Effector CD4-positive, alpha-beta T cell (primary cell): Measurements from ENCODE around the gene ST8SIA5.

Source experiments
- DNase-seq: peaks from one replicate; pipeline ENCODE4 v3.0.0-alpha.2; 2020

Gene ST8SIA5

DNA sequence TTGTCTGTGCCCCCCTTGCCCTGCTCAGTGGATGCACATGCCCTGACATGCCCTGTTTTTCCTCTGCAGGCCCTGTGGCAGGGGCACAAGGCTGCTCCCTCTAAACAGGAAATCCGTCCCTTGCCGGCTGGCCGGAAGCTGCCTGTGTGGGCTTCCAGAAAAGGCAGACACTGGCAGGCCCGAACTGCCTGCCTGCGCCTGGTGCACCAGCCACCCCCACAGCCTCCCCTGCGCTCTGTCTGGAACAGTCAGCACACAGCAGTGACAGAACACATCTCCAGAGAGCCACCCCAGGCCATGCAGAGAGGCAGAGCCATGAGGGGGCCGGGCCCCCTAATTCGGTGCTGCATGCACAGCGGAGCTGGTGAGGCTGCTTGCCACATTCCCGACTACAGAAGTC lies 133.3 kb downstream of the ST8SIA5 start:
- no peak for DNase-seq

DNA sequence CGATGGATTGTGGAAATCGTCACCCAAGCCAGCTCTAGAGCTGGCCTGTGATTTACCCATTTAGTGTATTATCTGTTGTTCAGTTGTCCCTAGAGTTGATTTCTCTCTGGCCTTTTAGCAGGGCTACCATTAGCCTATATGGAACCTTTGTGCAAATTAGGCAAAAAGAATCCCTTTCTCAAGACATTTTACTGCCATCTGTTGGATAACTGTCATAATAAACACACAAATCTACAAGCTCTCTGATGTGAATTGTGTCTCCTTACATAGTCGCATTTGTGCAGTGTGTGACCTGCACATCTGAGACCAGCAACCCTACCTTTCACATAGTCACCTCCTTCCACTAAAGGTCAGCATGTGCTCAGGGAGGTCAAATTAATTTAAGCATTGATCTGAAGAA lies 133.9 kb downstream of the ST8SIA5 start:
- DNase-seq = no peak

DNA sequence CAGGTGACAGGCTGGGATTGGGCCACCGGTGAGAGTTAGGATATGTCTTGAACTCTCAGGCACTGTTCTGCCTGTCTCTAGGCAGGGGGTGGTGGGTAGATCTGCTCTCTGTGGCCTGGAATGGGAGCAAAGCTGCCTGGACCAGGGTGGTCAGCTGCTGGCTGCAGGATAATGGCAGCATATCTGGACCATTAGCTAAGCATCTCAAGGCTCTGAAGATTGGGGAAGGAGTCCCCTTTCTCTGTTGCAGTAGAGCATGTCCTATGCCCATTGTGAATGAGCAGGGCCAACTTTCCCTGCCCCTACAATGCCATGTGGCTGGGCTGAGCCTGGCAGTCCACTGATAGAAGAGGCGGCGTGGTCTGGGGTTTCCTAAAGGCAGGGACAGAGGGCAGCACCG lies 134.4 kb downstream of the ST8SIA5 start:
- DNase-seq = no peak

DNA sequence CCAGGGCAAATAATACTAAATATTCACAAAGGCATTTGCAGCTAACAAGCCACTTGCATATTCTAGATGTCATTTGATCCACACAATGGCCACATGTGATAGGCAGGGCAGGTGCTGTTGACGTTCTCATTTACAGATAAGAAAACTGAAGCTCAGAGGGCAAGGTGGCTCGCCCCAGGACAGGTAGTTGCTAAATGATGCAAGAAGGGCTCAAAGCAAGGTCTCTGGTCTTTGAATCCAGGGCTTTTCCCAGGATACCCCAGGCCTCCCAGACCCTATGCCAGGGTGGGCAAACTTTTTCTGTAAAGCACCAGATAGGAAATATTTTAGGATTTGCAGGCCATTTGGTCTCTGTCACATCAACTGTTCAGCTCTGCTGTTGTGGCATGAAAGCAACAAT lies 135.0 kb downstream of the ST8SIA5 start:
- DNase-seq = no peak

DNA sequence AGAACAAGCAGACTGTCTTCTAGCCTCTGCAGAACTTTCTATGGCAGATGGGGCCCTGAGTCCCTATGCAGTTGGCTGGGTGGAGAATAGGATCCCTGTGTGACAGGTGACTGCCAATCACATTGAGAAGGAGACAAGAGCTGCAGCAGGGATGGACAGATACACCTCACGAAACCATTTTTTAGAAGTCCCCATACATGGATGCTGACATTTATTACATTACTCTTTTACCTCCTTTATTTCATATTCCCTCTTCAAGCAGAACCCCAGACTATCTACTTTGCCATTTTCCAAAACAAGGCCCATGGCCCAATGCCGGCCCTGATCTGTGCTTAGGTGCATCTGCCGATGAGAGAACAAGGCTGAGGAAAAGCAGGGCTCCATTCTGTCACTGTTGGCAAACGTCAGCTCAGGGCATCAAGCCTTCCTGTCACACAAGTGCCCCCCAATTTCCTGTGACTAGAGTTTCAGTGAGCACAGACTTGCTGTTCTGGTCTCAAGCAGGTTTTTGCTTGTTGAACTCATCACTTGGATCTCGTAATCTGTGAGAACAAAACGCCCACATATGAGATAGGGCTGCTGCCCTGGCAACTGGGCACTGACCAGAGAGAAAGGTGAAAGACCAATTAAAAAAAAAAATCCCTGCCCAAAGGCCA lies 135.6 kb downstream of the ST8SIA5 start:
- DNase-seq = no peak

DNA sequence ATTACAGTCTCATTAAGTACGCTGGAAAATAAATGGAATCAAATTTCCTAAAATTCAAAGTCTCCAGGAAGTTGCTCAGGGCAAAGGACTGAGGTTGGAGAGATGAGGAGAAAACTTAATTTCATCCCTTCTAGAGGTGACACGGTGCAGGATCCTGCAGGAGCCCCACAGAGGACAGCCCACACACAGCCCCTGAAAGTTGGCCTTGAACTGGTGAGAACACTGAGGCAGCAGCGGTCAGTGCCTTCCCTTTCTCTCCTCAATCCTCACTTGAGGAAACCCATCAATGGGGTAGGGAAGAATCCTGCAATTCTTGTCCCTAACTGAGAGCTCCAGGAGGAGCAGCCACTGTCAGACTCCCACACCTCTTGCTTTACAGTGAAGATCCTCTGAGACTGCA lies 137.3 kb downstream of the ST8SIA5 start:
- DNase-seq = no peak
